Measurements from ENCODE around the gene XAB2.

XAB2 gene

GRCh38 chr19:7629347-7630054 is at the start of gene XAB2, which contains the start of gene PET100:
Gene XAB2 (minus strand): TSS chr19:7629545. CDS start chr19:7629527, 18 bp downstream.
Gene PET100 (plus strand): TSS chr19:7629793. CDS start chr19:7629834, 41 bp downstream.
- peak; percentile 98 for DNase-seq (ENCODE audit: low spot score)

DNA sequence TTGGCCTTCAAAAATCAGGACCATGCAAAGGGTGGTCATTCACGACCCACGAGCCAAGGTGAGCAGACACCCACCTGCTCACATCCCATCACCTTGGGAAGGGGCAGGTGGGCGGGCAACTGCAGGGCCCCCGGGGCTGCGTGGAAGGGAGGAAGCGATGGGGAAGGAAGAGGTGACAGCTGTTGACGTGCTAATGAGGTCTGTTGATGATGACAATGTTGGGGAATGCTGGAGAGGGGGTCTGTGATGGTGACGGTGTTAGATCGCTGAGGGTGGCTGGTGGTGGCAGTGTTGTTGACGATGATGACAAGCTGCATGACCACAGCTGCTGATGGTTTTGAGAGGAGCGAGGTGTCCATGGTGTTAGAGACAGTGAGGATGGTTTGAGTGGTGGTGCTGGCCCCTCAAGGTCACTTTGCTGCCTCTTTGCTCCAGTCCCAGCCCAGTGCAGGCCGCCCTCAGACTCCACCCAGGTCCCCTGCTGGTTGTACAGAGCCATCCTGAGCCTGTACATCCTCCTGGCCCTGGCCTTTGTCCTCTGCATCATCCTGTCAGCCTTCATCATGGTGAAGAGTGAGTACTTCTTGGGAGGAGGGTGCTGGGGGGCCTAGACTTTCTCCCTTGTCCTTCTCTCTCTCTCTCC is 48.4 kb upstream of the XAB2 start:
- no peak for DNase-seq (ENCODE audit: low spot score)

DNA sequence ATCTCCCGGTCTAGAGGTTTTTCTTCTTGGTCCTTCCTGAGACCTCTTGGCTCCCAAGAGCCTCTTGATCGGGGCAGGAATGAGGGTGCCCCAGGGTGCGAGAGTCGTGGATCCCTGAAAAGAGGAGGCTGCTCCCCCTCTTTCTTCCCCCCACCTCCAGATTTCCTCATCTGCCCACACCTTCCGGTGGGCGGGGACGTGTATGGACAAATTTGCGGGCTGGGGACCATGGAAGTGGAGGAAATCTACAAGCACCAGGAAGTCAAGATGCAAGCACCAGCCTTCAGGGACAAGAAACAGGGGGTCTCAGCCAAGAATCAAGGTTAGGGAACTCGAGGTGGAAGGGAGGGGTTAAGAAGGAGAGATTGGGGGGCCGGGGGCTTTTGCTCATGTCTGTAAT is 47.5 kb upstream of the XAB2 start, which contains the start of gene MCEMP1:
MCEMP1 (plus strand) TSS at position 237 of the 400 bp plus-strand sequence; CDS start at position 268, 31 bp downstream.
- no peak for DNase-seq (ENCODE audit: low spot score)

- DNase-seq (ENCODE audit: low spot score) = no peak
These were observed 47.0 kb upstream of the XAB2 start for GRCh38 chr19:7676376-7676775.

GRCh38 chr19:7674010-7675005 is 45.0 kb upstream of the XAB2 start:
- no peak for DNase-seq (ENCODE audit: low spot score)

- no peak for DNase-seq (ENCODE audit: low spot score)
These were observed 43.2 kb upstream of the XAB2 start for GRCh38 chr19:7672522-7672921.

DNA sequence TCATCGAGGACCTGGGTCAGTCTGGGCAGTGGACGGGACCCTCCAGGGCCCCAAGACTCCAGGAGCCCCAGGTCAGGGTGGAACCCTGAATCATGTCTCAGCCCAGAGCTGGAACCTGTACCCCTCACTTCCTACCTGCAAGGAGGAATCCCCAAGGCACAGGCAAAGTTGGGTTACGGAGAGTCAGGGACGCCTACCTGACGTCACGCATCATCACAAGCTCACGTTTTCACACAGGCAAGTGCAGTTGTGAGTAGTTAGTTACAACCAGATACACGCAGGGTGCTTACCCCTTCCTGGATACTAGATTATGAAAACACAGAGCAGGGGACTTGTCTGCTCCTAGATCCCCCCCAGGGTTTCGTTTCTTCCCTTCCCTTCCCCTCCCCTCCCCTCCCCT is 41.4 kb upstream of the XAB2 start:
- DNase-seq (ENCODE audit: low spot score) = no peak

DNA sequence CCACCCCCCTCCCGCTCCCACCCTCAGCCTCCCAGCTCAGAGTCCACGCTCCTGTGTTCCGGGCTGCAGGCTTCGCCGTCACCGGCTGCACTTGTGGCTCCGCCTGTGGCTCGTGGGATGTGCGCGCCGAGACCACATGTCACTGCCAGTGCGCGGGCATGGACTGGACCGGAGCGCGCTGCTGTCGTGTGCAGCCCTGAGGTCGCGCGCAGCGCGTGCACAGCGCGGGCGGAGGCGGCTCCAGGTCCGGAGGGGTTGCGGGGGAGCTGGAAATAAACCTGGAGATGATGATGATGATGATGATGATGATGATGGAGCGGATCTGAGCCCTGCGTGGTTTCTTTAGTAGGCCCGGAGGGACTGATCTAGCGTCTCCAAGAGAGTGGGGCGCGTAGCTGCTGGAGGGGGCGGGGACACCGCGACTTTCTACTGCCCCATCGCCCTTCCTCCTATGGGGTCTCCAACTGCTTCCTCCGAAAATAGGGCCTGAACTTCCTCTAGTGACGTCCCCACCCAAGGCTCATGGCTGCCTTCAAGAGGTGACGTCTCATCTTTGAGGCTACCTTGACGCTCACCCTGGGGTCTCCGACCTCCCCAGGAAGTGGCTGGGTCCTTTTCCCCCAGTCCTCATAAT is 40.9 kb upstream of the XAB2 start:
- DNase-seq (ENCODE audit: low spot score) = no peak

DNA sequence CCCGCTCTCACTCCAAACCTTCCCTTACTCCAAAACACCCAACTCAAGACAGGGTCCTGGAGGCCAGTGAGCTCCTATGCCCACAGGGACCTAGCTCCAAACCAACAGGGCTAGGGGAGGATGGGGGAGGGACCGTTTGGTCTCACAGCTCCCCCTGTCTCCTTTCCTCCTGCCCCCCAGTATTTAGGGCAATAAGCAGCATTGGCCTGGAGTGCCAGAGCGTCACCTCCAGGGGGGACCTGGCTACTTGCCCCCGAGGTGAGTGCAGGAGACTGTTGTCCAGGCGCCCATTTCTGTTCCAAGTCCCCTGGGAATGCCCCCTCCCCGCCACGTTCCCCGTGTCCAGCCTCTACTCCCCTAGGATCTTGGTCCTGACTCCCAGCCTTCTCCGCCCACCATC is 40.3 kb upstream of the XAB2 start:
- DNase-seq (ENCODE audit: low spot score) = no peak

- DNase-seq (ENCODE audit: low spot score) = no peak
These were observed 39.5 kb upstream of the XAB2 start, which contains the start of gene RETN for GRCh38 chr19:7668842-7669241. Gene RETN (plus strand): TSS chr19:7669049. CDS start chr19:7669327, 278 bp downstream.

DNA sequence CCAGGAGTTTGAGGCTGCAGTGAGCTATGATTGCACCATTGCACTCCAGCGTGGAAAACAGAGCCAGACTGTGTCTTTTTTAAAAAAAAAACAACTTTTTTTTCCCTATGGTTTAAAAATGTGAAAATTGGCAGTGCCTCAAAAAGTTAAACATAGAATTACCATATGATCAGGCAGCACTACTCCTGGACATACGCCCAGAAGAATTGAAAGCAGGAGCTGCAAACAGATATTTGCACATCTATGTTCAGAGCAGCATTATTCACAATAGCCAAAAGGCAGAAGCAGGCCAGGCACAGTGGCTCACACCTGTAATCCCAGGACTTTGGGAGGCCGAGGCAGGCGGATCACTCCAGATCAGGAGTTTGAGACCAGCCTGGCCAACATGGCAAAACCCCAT is 35.7 kb upstream of the XAB2 start:
- DNase-seq (ENCODE audit: low spot score) = no peak

GRCh38 chr19:7663706-7664105 is 34.4 kb upstream of the XAB2 start:
- no peak for DNase-seq (ENCODE audit: low spot score)

DNA sequence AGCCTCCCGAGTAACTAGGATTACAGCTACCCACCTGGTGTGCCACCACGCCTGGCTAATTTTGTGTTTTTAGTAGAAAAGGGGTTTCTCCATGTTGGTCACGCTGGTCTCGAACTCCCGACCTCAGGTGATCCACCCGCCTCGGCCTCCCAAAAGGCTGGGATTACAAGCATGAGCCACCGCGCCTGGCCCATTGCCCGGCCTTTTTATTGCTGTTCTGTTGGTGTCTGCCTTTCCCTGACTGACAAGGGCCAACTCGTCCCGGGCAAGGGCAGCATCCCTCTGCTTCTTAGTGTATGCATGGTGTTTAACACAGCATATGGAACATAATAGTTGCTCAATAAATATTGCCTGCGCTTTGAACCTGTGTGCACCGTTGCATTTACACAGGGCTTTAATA is 33.3 kb upstream of the XAB2 start:
- no peak for DNase-seq (ENCODE audit: low spot score)

GRCh38 chr19:7661744-7662538 is 32.6 kb upstream of the XAB2 start:
- DNase-seq (ENCODE audit: low spot score) = no peak

DNA sequence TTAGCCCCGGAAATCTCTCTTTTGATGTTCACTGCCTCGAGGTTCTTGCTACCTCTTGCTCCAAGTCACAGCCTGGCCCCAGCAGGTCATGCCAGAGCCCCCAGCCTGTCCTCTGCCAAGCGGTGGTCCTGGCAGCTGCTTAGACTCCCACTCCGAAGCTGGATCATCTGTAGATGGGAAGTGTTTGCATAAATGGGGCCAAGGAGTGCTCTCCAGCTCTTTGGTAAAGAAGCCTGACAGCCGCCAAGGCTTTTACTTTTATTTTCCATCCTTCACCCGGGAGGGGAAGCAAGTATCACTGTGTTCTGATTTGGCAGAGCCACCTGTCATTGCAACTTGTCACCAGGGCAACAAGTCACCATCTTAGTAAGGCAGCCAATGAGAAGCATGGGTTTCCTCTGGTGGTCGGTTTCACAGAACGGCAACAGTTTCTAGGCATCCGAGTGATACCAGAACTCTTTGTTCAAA is 28.9 kb upstream of the XAB2 start:
- peak; percentile 58 for DNase-seq (ENCODE audit: low spot score)

GRCh38 chr19:7657131-7657751 is 27.9 kb upstream of the XAB2 start:
- peak; percentile 23 for DNase-seq (ENCODE audit: low spot score)

GRCh38 chr19:7655581-7655980 is 26.2 kb upstream of the XAB2 start:
- DNase-seq (ENCODE audit: low spot score) = no peak

DNA sequence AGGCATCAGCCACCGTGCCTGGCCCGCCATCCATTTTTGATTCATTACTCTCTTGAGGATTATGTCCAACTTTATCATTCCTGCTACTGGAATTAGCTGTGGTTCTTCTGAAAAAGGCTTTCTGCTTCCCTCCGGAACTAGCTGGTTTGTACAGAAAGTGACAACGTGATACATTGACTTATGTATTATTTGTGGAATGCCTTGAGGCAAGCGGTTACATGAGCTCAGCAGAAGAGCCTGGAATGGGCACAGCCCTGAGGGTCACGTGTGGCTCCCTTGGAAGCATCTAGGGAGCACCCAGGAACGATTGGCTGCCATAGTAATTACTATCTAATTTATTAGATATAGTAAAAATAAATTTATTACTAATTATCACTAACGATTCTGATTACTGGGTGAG is 25.1 kb upstream of the XAB2 start:
- no peak for DNase-seq (ENCODE audit: low spot score)

- DNase-seq (ENCODE audit: low spot score) = peak; percentile 87
These were observed 22.8 kb upstream of the XAB2 start for GRCh38 chr19:7652061-7652641.

DNA sequence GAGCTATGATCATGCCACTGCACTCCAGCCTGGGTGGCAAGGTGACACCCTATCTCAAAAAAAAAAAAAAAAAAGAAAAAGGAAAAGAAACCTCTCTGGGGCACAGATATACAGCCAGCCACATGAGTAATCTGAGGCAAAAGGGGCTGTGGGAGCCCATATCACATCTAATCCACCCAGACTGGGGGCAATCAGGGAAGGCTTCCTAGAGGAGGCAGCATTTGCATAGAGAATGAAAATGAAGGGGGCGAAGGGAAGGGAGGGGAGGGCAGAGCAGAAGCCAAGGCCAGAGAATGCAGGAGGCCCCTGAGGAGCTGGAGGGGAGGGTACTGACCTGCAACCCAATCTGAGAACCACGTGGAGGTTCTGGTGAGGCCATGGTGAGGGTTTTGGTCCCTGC is 20.8 kb upstream of the XAB2 start:
- DNase-seq (ENCODE audit: low spot score) = no peak

Measured in CD4-positive, alpha-beta T cell treated with Interleukin-2 at 100 ng/mL for 4 hours (primary cell).